HCT116 (cell line): ENCODE measurements around the gene FAM227A. TPM values are rescaled to one million over a fixed set of nuclear protein-coding genes. Genes with fewer than 3 reads are reported as not detected.
A peak's percentile ranks its signal among the peaks of the same experiment; 100 is the strongest.

ENCODE experiments used
- ATAC-seq: fragments of 200-7000 bp; cut with Tn5 transposase; 2 replicates; pipeline ENCODE4 v1.9.1; 2020; ENCODE audit warnings: mild to moderate bottlenecking, moderate library complexity
- BruUV-seq: library from RNA; stranded (reverse); fragments of 400-500 nt; replicated peaks from 2 replicates; lab custom pipeline; 2021; lab: Mats Ljungman, UMichigan
- CTCF ChIA-PET: fragments of 300-600 bp; sonication (Branson Sonifier 250); formaldehyde crosslinking; loops from one replicate; lab custom pipeline; 2021; ENCODE audit warnings: antibody characterized with exemption; lab: Charles Lee
- POLR2A ChIA-PET: fragments of 300-600, 350-600 bp; sonication (Branson Sonifier 250); formaldehyde crosslinking; loops from one replicate; lab custom pipeline; 2021; ENCODE audit warnings: antibody characterized with exemption; lab: Charles Lee
- RAD21 ChIA-PET, 2 experiments: fragments of 300-600 bp; sonication (Branson Sonifier 250); formaldehyde crosslinking; loops; one replicate each; lab custom pipeline; 2023; ENCODE audit warnings: low total read pairs in 2 of 2; ENCODE audit not compliant: uncharacterized antibody in 2 of 2, unreplicated experiment in 2 of 2, low non-redundant PET in 1 of 2; lab: Charles Lee
- DNase-seq: peaks from one replicate; pipeline ENCODE4 v3.0.0-alpha.2; 2010; ENCODE audit warnings: low read depth, low spot score
- H2AFZ ChIP-seq: fragments of 200-600 bp; shearing (Covaris generic), sonication (generic); 2 replicates; pipeline ENCODE4 v1.6.1; 2017; ENCODE audit warnings: low read depth, mixed run types, mixed read lengths, antibody characterized with exemption, low read length; ENCODE audit not compliant: poor library complexity, severe bottlenecking
- H3K27ac ChIP-seq: 2 replicates; pipeline ENCODE4 v1.5.1; 2012; ENCODE audit warnings: low read depth, low read length
- H3K27me3 ChIP-seq: fragments of 200-600 bp; sonication (generic); 2 replicates; pipeline ENCODE4 v1.6.1; 2016; ENCODE audit warnings: mixed run types, low read length, mixed read lengths; ENCODE audit not compliant: insufficient read depth
- H3K36me3 ChIP-seq, 2 experiments: fragments of 200-500 bp in 1 of 2; fragments of 200-600 bp in 1 of 2; sonication (Bioruptor generic) in 1 of 2; sonication (generic) in 1 of 2; 2 replicates each; pipeline versions ENCODE4 v1.5.1 to v1.6.1; 2014 to 2016; ENCODE audit warnings: low read length in 2 of 2, inconsistent platforms in 1 of 2, mixed read lengths in 1 of 2, mixed run types in 1 of 2; ENCODE audit not compliant: insufficient read depth in 2 of 2, control insufficient read depth in 1 of 2
- H3K4me1 ChIP-seq, 2 experiments: fragments of 200-600 bp in 1 of 2; sonication (generic) in 1 of 2; 2 replicates each; pipeline versions ENCODE4 v1.5.1 to v1.6.1; 2012 to 2017; ENCODE audit warnings: low read length in 2 of 2, inconsistent platforms in 1 of 2, mild to moderate bottlenecking in 1 of 2, mixed read lengths in 1 of 2, mixed run types in 1 of 2, moderate library complexity in 1 of 2; ENCODE audit not compliant: insufficient read depth in 2 of 2, control insufficient read depth in 1 of 2
- H3K4me2 ChIP-seq: fragments of 200-600 bp; sonication (generic); 2 replicates; pipeline ENCODE4 v1.6.1; 2017; ENCODE audit warnings: mixed run types, low read length, mixed read lengths
- H3K4me3 ChIP-seq, 2 experiments: fragments of 200-600 bp in 1 of 2; sonication (generic) in 1 of 2; replicated peaks in 1 of 2; 2 replicates each; pipeline ENCODE4 v1.5.1; 2011 to 2016; ENCODE audit warnings: low read length in 2 of 2, control low read depth in 1 of 2, low read depth in 1 of 2, mild to moderate bottlenecking in 1 of 2, mixed read lengths in 1 of 2, mixed run types in 1 of 2
- H3K79me2 ChIP-seq: fragments of 200-600 bp; sonication (generic); 2 replicates; pipeline ENCODE4 v1.6.1; 2017; ENCODE audit warnings: mild to moderate bottlenecking, mixed run types, low read length, moderate library complexity, mixed read lengths; ENCODE audit not compliant: insufficient read depth
- H3K9ac ChIP-seq: fragments of 200-600 bp; sonication (generic); 2 replicates; pipeline ENCODE4 v1.6.1; 2016; ENCODE audit warnings: low read length, mixed read lengths
- H3K9me2 ChIP-seq: fragments of 200-600 bp; sonication (generic), shearing (Covaris generic); 2 replicates; pipeline ENCODE4 v1.6.1; 2017; ENCODE audit warnings: mixed run types, mild to moderate bottlenecking, moderate library complexity; ENCODE audit not compliant: insufficient read depth
- H3K9me3 ChIP-seq, 2 experiments: fragments of 200-500 bp in 1 of 2; fragments of 200-600 bp in 1 of 2; sonication (Bioruptor generic) in 1 of 2; sonication (generic) in 1 of 2; 2 replicates each; pipeline ENCODE4 v1.6.1; 2014 to 2017; ENCODE audit warnings: low read length in 2 of 2, mixed read lengths in 2 of 2, inconsistent platforms in 1 of 2, low read depth in 1 of 2, mild to moderate bottlenecking in 1 of 2, mixed run types in 1 of 2, moderate library complexity in 1 of 2; ENCODE audit not compliant: control insufficient read depth in 1 of 2, insufficient read depth in 1 of 2
- H4K20me1 ChIP-seq: fragments of 200-600 bp; sonication (generic), shearing (Covaris generic); 2 replicates; pipeline ENCODE4 v1.6.1; 2017; ENCODE audit warnings: mixed run types, mild to moderate bottlenecking, moderate library complexity; ENCODE audit not compliant: insufficient read depth
- CBX3 ChIP-seq: IDR thresholded peaks from 2 replicates; pipeline ENCODE4 v1.6.1; 2012; ENCODE audit warnings: low read depth
- CEBPB ChIP-seq: IDR thresholded peaks from 2 replicates; pipeline ENCODE4 v1.6.1; 2012; ENCODE audit warnings: low read depth
- EGR1 ChIP-seq: IDR thresholded peaks from 2 replicates; pipeline ENCODE4 v1.6.1; 2012; ENCODE audit warnings: low read depth
- EZH2 ChIP-seq: fragments of 200-600 bp; sonication (generic); IDR thresholded peaks from 2 replicates; pipeline ENCODE4 v1.6.1; 2017; ENCODE audit warnings: antibody characterized with exemption, mixed run types
- EZH2phosphoT487 ChIP-seq: fragments of 200-600 bp; IDR thresholded peaks from 2 replicates; pipeline ENCODE4 v1.6.1; 2018; ENCODE audit warnings: antibody characterized with exemption, borderline replicate concordance
- FOSL1 ChIP-seq: IDR thresholded peaks from 2 replicates; pipeline ENCODE4 v1.6.1; 2012; ENCODE audit warnings: low read depth
- JUND ChIP-seq: IDR thresholded peaks from 2 replicates; pipeline ENCODE4 v1.6.1; 2012
- POLR2A ChIP-seq: IDR thresholded peaks from 2 replicates; pipeline ENCODE4 v1.7.0; 2011; ENCODE audit warnings: borderline replicate concordance; ENCODE audit not compliant: insufficient read depth, insufficient read length; ENCODE audit errors: extremely low read depth
- POLR2AphosphoS5 ChIP-seq: IDR thresholded peaks from 2 replicates; pipeline ENCODE4 v1.6.1; 2011; ENCODE audit warnings: mild to moderate bottlenecking, low read depth, low read length, moderate library complexity
- RAD21 ChIP-seq: IDR thresholded peaks from 2 replicates; pipeline ENCODE4 v1.6.1; 2012; ENCODE audit warnings: low read depth, mild to moderate bottlenecking
- SIN3A ChIP-seq: IDR thresholded peaks from 2 replicates; pipeline ENCODE4 v1.6.1; 2012; ENCODE audit warnings: low read depth
- SP1 ChIP-seq: IDR thresholded peaks from 2 replicates; pipeline ENCODE4 v1.6.1; 2012; ENCODE audit warnings: low read depth
- SRF ChIP-seq: IDR thresholded peaks from 2 replicates; pipeline ENCODE4 v1.6.1; 2012; ENCODE audit warnings: low read depth
- TCF7L2 ChIP-seq: IDR thresholded peaks from 2 replicates; pipeline ENCODE4 v1.7.0; 2011; ENCODE audit warnings: borderline replicate concordance, inconsistent platforms; ENCODE audit not compliant: insufficient read depth, insufficient read length; ENCODE audit errors: extremely low read depth
- YY1 ChIP-seq: IDR thresholded peaks from 2 replicates; pipeline ENCODE4 v1.6.1; 2011; ENCODE audit warnings: low read length, low read depth, moderate library complexity, mild to moderate bottlenecking; ENCODE audit not compliant: insufficient replicate concordance; ENCODE audit errors: extremely low read depth
- ZFX ChIP-seq: fragments of 450-650 bp; IDR thresholded peaks from 2 replicates; pipeline ENCODE4 v1.6.1; 2017
- ZNF274 ChIP-seq: fragments of 200-500 bp; sonication (Bioruptor generic); IDR thresholded peaks from 2 replicates; pipeline ENCODE4 v1.6.1; 2014; ENCODE audit warnings: mild to moderate bottlenecking, low read depth, low read length, inconsistent platforms
- intact Hi-C: fragments of 100-400 bp; cut with micrococcal nuclease; formaldehyde crosslinking; loops from 2 replicates; pipeline ENCODE4 v1.10.0; 2022
- total RNA-seq: library from RNA; stranded (reverse); gene quantifications from one replicate; pipeline ENCODE4 v1.2.1, GENCODE V29; 2021; ENCODE audit not compliant: unreplicated experiment
- TF ChIP-seq, protein P1 (sequence below), 3 experiments: fragments of 200-600 bp in 1 of 3; sonication (generic) in 1 of 3; IDR thresholded peaks in 2 of 3; conservative IDR thresholded peaks in 1 of 3; 2 replicates each; pipeline ENCODE4 v1.5.1; 2012 to 2017; ENCODE audit warnings: low read depth in 2 of 3, low read length in 2 of 3, antibody characterized with exemption in 1 of 3, borderline replicate concordance in 1 of 3, control low read depth in 1 of 3, mild to moderate bottlenecking in 1 of 3, mixed read lengths in 1 of 3, mixed run types in 1 of 3, moderate library complexity in 1 of 3; ENCODE audit not compliant: insufficient read depth in 1 of 3
- TF ChIP-seq, protein P2 (sequence below): IDR thresholded peaks from 2 replicates; pipeline ENCODE4 v1.6.1; 2012
- TF ChIP-seq, protein P3 (sequence below): IDR thresholded peaks from 2 replicates; pipeline ENCODE4 v1.6.1; 2011; ENCODE audit warnings: mild to moderate bottlenecking, low read length, moderate library complexity; ENCODE audit not compliant: insufficient replicate concordance; ENCODE audit errors: extremely low read depth

FAM227A gene
- total RNA-seq, 1 experiment from 2014 or later, result 3.9 TPM

DNA sequence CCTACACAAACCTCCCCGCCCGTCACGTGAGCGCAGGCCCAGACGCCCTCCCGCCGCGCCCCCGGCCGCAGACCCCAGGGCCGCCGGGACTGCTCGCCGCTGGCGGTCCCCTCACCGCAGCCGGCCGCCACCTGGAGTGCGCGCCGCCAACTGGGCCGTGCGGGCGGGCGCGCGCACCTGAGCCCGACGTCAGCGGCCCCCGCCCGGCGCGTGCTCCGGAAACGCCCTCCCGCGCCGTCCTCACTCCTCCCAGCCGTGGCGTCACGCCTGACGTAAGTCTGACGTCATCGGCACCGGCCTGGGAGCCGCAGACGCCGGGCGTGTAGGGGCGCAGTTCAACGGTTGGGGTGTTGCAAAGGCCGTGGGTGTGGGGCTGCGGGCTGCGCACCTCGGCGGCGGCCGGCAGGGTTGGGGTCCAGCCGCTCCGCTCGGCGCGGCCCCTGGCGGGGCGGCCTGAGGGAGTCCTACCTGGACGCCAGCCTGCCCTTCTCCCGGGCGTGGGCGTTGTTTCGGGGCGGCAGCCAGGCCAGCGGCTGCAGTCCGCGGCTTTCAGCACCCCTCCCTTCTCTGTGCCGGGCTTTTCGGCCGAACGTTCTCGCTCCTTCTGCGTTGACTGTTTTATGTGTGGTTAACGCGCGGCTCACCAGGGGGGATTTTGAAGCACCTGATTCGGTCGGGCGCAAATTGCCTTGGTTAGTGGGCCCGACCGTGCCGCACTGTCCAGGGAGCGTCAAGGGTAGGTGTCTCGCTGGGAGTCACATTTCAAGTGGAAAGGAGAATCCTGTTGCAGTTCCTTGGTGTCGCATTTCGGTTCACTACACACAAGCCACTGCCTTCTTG is 44.8 kb upstream of the FAM227A start, which contains the start of gene JOSD1:
Gene JOSD1 (minus strand): TSS at position 155 of the 840 bp plus-strand sequence. CDS start 956 bp downstream, outside the sequence.
- DNase-seq (peak; percentile 87), ATAC-seq (peak; percentile 39)
- no peaks in the 10 kb centered on the region for H3K27me3 ChIP-seq
- RAD21 ChIA-PET, result no interaction called here
- peaks cover 32 to 68% of the 10 kb centered on the region in 2 experiments for H3K4me1 ChIP-seq
- peak within 1 kb of the TSS; percentile 74 to 90 for H3K4me3 ChIP-seq
- no peaks in the 10 kb centered on the region for H3K9me3 ChIP-seq
- H3K9ac ChIP-seq, result peak within 1 kb of the TSS; percentile 98
- POLR2A ChIA-PET, result interaction anchor here (0.7 to 1.7 kb wide), 2 partner anchors 17 to 642 kb away, joined by 4 to 8 read pairs; no protein-coding TSS in a partner anchor
- peak within 1 kb of the TSS; percentile 88 for H3K27ac ChIP-seq
- CTCF ChIA-PET, result no interaction called here
- BruUV-seq, result no TSS peak
- no peak within 1 kb of the TSS for H2AFZ ChIP-seq
- no peaks in the 10 kb centered on the region for H3K9me2 ChIP-seq
- no peaks in the 10 kb centered on the region for H4K20me1 ChIP-seq
- H3K79me2 ChIP-seq, result peaks cover 47% of the 10 kb centered on the region
- peak within 1 kb of the TSS; percentile 95 for H3K4me2 ChIP-seq
- peaks cover 0 to 10% of the 10 kb centered on the region in 2 experiments; a peak in 2 of 4 replicates for H3K36me3 ChIP-seq
- intact Hi-C loops, result no loop called here
- TF ChIP-seq FOSL1 (no peak), POLR2A (peak; percentile 91), EGR1 (peak; percentile 98), SRF (no peak), CEBPB (no peak), EZH2 (no peak), CBX3 (peak; percentile 9; the same call in 1 of the 2 replicates), JUND (no peak), ZNF274 (no peak), YY1 (peak; percentile 67), RAD21 (no peak), ZFX (peak; percentile 92), POLR2AphosphoS5 (peak; percentile 93), SIN3A (peak; percentile 56), TCF7L2 (peak; percentile 42), EZH2phosphoT487 (no peak), SP1 (peak; percentile 70)
- TF ChIP-seq, protein P1, sequence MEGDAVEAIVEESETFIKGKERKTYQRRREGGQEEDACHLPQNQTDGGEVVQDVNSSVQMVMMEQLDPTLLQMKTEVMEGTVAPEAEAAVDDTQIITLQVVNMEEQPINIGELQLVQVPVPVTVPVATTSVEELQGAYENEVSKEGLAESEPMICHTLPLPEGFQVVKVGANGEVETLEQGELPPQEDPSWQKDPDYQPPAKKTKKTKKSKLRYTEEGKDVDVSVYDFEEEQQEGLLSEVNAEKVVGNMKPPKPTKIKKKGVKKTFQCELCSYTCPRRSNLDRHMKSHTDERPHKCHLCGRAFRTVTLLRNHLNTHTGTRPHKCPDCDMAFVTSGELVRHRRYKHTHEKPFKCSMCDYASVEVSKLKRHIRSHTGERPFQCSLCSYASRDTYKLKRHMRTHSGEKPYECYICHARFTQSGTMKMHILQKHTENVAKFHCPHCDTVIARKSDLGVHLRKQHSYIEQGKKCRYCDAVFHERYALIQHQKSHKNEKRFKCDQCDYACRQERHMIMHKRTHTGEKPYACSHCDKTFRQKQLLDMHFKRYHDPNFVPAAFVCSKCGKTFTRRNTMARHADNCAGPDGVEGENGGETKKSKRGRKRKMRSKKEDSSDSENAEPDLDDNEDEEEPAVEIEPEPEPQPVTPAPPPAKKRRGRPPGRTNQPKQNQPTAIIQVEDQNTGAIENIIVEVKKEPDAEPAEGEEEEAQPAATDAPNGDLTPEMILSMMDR (IDR thresholded peaks at IDR 0.05 in 2 of 3, conservative IDR thresholded peaks at IDR 0.05 in 1 of 3; ENCODE audit: borderline replicate concordance in 1 of 3, insufficient read depth in 1 of 3, low read depth in 2 of 3, low read length in 2 of 3), result no peak
- TF ChIP-seq, protein P2, sequence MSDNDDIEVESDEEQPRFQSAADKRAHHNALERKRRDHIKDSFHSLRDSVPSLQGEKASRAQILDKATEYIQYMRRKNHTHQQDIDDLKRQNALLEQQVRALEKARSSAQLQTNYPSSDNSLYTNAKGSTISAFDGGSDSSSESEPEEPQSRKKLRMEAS, result peak; percentile 65
- TF ChIP-seq, protein P3, sequence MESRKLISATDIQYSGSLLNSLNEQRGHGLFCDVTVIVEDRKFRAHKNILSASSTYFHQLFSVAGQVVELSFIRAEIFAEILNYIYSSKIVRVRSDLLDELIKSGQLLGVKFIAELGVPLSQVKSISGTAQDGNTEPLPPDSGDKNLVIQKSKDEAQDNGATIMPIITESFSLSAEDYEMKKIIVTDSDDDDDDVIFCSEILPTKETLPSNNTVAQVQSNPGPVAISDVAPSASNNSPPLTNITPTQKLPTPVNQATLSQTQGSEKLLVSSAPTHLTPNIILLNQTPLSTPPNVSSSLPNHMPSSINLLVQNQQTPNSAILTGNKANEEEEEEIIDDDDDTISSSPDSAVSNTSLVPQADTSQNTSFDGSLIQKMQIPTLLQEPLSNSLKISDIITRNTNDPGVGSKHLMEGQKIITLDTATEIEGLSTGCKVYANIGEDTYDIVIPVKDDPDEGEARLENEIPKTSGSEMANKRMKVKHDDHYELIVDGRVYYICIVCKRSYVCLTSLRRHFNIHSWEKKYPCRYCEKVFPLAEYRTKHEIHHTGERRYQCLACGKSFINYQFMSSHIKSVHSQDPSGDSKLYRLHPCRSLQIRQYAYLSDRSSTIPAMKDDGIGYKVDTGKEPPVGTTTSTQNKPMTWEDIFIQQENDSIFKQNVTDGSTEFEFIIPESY, result no peak
